Pulmonary artery endothelial cell (primary cell): ENCODE results near the gene PTPRQ. TPM values are rescaled to one million over a fixed set of nuclear protein-coding genes. Genes with fewer than 3 reads are reported as not detected.
"Not testable (repeated sequence)": the region's sequence is repeated elsewhere in the genome, so short reads cannot be mapped to it uniquely, and the experiment has no call there.

Experiments used
- DNase-seq: peaks from one replicate; pipeline ENCODE4 v3.0.0-alpha.2; 2011; ENCODE audit warnings: low read depth, low spot score
- total RNA-seq: library from RNA; depleted of rRNA; stranded (reverse); fragments of >200 nt; gene quantifications from 2 replicates; pipeline ENCODE4 v1.2.3, GENCODE V29; 2014

Gene PTPRQ
- total RNA-seq, 1 donor from 2014 or later = not detected

DNA sequence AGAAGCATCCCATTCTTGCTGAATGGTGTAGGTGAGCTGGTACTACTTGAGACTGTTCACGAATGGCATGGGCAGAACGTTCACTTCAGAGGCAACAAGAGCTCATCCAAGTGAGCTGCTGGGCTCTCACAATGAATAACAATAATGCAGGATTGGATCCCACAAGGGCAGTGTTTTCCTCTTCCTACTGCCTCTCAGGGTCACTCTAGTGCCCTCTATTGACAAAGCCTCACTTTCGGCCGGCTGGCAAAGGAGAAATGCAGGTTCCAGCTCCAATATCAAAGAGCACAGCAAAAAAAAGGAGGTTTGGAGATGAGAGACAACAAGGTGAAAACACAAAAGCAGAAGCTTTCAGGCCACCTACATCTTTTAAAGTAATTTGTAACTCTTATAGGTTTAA, 188.8 kb downstream of the PTPRQ start:
- no peak for DNase-seq

DNA sequence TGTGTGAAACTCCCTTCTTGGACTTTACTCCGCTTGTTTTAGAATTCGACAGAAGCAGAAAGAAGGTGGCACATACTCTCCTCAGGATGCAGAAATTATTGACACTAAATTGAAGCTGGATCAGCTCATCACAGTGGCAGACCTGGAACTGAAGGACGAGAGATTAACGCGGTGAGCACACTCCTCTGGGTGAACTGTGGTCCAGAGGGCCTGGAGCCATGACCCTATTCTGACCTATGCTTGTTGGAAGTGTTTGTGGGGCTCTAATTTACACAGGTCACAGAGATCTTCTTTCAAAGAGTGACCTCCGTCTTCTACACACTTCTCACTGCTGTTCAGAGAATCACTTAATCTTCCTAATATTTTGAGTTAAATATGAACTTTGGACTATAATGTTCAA, 190.9 kb downstream of the PTPRQ start:
- DNase-seq = no peak

DNA sequence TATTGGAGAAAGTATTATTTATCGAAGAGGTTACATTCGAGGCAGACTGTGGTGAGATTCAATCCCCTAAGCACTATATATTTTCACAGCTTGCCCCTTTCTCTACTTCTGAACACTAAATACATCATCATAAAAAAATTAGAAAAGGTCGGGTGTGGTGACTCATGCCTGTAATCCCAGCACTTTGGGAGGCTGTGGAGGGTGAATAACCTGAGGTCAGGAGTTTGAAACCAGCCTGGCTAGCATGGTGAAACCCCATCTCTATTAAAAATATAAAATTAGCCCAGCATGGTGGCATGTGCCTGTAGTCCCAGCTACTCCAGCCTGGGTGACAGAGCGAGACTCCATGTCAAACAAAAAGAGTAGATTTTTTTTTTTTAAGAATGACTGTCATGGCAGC, 192.8 kb downstream of the PTPRQ start:
- no peak for DNase-seq

DNA sequence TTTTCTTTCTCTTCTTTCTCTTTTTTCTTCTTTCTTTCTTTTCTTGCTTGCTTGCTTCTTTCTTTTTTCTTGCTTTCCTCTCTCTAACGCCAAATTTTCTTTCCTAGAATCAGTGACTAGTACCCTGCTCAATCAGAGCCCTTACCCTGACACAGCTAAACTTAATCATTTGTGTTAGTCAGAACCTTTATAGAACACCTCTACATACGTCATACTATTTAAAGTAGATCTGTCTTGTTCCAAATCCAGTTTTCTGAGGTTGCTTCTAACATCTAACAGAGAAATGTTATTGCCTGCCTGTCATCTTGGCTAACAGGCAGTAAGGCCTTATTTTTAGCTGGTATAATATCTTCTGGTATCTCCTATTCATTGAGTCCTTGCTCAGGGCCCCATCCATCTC, 197.9 kb downstream of the PTPRQ start:
- DNase-seq = no peak

DNA sequence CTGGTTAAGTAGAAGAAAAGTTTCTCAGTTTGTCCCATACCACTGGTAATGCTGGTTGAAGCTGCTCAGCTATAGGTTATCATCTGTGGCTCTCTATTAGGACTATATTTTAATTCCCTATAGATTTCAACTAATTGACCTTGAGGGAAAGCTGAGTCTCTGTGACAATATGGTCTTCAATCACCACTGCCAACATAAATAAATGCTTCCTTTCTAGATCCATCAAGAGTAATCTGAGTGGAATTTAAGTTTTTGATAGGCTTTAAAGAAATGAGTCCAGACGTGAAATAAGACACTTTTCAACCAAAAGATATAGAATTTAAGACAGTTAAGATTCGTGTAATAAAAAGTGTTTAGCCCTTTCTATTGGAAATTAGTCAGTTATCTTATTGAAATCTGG, 199.9 kb downstream of the PTPRQ start:
- no peak for DNase-seq

DNA sequence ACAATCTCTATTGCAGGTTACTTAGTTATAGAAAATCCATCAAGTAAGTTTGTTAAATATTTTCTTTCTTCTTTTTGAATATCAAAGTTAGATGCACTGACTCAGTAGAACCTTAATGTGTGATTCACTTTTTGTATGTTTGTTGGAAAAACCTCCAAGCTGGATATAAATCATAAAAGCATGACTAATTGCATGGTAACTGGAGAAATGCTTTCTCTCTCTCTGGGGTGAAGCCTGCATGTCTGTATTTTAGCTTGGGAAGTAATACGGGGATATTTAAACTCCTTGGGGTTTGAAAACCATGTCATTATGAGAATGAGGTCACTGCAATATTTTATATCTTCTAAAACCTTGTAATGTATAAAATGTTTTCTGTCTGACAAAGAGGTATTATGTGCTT, 204.8 kb downstream of the PTPRQ start:
- DNase-seq = no peak

DNA sequence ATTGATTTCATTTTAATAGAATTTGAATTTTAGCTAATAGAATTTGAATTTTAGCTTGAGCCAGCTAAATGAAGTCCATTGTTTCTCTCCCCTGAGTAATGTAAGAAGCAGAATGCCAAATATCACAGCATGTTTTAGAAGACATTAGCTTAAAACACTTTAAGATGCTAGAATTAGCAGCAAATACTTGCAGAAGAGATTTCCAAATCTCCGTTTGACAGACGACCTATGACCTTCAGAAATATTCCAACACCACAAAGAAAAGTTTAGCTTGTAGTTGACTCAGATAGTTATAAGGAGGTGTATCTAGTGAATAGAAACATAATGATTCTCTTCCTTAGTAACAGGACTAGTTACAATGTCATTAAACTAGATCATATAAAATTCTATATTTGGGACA, 211.7 kb downstream of the PTPRQ start:
- DNase-seq = no peak

DNA sequence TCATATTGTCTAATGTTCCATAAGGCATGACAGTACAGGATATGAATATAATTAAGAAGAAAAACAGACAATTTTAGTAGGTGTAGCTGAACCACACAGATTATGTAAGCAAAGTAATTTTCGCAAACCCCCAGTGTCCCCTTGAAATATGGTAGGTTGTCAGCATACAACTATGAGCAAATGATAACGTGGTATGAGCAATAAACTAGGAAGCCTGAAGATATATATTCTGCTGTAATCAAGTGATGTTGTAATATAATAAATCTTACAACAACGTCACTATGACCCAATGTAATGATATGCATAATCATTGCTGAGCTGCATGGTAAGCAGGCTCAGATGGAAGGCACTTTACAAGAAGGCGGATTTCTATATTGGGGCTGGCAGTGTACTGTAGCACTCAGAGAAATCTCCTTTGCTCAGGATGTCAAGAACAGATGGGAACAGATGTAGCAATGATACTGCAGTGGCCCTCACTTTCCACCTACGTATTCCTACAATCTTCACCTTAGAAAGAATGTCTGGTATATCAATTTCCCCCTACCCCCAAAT, 215.6 kb downstream of the PTPRQ start:
- DNase-seq = no peak

DNA sequence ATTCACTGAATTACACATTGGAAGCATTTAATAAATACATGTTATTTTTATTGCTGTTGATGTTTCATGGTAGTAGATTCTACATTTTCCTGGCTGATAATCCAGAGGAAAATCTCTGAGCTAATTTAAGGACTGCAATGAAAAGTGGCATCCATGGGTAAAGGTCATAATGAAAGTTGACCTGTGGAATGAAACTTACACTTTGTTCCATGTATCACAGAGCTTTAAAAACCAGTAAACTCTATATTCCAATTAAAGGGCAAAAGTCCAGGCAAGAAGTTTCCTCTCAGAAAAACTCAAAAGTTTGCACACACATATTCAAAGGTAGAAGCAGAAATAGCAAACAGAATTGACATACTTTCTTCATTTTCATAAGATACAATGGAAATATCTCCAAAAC, 218.6 kb downstream of the PTPRQ start:
- no peak for DNase-seq

DNA sequence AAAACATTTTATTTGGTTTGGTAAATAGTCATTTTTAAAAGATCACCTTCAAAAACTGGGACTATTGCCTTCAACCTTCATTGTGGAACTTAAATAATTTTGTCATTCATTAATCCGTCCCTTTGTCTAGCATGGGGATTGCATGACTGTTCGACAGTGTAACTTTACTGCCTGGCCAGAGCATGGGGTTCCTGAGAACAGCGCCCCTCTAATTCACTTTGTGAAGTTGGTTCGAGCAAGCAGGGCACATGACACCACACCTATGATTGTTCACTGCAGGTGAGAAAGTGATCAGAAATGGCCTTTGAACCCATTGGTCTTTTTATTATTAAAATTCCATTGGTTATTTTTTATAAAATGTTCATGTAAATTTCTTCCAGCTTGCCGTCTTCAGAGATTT, 226.2 kb downstream of the PTPRQ start:
- no peak for DNase-seq

DNA sequence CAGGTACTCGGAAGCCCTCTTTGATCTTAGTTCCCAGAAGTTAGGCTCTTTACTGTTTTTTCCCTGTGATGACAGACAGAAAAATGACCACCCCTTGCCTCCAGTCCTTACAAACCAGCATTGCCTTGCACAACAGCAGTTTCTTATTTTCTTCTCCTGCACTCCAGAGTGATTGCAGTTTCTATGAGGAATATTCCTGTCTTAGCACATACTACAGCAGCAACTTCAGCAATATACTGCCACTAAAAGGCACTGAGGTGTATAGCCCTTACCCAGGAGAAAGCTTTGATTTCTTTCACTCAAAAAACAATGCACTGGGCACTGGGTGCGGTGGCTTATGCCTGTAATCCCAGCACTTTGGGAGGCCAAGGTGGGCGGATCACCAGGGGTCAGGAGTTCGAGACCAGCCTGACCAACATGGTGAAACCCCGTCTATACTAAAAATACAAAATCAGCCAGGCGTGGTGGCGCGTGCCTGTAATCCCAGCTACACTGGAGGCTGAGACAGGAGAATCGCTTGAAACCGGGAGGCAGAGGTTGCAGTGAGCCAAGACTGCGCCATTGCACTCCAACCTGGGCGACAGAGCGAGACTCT, 232.1 kb downstream of the PTPRQ start:
- DNase-seq = not testable (repeated sequence)

DNA sequence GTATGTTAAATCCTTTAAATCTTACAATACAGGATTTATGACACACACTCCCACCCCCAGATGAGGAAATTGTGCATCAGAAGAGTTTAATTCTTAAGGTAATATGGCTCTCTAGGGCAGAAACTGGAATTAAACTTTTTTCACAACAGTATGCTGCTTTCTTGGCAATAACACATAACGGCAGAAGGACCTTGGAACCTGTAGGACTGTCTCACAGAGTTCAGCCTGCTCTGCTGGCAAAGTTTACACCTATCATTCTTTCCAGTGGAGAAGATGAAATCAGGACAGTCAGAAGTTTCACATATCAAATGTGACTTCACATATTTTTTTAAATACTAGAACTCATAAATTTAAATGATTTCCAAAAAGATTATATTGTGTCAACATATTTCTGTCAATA, 232.8 kb downstream of the PTPRQ start:
- DNase-seq = no peak

DNA sequence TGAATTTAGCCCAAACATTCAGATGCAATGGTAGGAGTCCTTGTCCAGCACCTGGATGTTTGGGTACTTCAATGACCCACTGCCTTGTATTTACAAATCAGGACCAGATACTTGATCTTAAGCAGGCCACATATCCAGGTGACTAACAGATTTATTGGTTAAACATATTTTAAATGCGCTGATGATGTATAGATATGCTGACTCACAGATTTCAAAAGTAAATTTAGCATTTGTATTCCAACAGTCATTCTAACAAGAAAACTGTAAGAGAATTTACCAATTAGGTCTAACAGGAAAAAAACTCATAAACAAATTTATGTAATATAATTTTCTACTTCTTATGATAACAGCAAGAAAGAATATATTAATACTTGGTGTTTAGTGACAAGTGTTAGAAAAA, 234.0 kb downstream of the PTPRQ start:
- no peak for DNase-seq

DNA sequence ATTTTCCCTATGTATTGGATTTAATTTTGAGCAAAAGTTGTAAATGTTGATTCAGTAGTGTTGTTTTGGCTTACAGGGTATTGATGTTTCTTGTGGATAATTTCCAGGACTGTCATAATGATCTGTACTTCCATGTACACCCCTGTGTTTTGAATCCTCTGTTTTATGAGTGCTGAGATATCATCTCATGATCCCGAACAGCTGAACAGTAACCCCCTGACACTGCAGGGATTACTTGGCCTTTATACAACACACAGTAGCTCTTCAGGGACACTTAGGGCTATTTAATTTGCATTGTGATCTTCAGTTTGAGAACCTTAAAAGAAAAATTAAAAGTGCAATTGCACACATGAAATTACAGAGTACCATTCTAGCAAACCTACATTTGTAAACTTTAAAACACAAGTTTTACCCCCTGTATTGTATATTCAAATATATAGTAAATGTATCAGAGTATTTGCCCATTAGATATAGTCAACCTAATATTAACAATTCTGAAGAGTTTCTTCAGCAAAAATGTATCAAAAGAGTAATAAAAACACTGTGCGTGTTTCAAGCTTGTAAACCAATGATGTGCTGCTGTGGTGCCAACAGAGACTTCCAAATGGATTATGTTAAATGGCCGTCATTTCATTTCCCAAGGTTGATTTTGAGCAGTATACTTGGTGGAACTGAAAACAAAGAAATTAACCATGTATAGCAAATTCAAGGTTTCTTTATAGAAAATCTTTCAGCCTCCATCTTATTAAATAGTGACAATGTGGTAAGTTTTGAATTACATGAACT, 235.5 kb downstream of the PTPRQ start:
- DNase-seq = no peak

DNA sequence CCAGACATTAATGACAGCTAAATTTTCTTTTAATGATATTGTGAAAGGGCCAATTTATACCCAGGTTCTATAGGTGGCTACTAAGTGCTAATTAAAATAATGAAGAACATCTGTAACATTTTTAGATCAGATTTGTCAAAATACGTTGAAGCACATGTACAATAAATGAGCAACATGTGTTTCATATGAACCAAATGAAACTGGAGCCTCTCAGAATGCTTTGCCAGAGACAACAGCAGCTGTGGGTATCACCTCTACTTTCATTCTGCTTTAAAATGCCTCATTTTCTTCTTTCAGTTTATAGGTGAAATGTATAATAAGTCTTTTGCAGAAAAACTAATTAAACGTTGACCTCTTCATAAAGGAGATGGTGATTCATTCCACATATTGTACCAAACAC, 237.3 kb downstream of the PTPRQ start:
- no peak for DNase-seq

DNA sequence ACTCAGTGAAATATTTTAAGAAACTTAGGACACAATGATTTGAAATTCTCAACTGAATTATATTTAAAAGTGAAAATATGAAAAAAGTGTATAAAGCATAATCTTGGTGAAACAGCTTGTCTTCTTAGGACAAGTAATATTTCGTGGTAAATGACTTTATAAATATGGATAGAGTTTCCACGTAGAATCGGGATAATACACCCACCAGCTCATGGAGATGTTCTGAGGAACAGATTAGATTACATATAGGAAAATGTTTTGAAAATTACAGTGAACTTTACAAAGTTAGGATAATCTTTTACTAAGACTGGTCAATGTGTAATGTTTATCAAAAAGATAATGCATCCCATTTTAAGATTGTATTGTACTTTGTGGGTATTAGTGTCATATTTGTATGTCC, 237.8 kb downstream of the PTPRQ start:
- DNase-seq = no peak

DNA sequence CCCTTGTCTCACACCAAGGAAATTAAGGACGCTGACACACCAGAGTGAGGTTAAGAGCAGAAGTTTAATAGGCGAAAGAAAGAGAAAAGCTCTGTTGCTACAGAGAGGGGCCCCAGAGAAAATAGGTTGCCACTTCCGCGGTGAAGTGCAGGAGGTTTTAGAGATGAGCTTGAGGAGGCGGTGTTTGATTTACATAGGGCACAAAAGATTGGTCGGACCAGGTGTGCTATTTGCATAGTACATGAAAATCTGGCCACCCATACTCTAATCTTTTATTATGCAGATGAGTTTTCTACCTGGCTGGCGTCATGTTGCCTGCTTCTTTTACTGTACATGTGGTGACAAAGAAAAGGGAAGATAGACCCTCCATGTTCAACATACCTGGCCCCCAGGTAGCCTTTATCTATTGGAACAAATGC, 240.1 kb downstream of the PTPRQ start:
- DNase-seq = no peak

DNA sequence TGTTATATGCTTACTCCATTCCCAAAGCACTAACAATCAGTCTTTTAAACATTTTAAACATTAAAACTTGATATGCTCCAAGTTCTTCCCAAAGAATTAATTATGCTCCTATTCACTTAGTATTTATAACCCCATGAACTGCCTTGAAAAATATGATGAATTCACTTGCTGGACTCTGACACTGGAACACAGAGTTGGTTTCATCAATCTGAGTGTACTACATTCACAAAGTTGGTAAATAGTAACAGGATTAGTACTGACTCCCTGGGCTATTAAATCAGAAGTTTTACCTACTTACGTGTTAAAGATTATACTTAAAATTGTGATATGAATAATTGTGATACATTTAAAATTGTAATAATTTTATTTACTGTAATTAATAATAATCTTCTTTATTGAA, 246.1 kb downstream of the PTPRQ start:
- no peak for DNase-seq

DNA sequence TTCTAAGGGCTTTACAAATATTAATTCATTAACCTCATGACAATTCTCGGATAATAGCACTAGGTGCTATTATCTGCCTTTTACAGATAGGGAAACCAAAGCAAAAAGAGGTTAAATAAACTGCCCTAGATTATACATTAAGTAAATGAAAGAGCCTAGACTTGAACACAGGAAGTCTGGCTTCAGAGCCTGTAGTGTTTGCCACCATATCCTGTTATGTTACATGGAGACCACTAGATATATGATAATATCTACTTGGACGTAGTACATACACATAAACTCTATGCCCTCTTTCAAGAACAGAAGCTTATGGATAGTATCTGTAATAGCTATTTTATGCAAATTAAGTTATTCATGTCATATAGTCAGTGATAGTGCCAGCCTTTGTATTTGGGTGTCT, 246.5 kb downstream of the PTPRQ start:
- no peak for DNase-seq

DNA sequence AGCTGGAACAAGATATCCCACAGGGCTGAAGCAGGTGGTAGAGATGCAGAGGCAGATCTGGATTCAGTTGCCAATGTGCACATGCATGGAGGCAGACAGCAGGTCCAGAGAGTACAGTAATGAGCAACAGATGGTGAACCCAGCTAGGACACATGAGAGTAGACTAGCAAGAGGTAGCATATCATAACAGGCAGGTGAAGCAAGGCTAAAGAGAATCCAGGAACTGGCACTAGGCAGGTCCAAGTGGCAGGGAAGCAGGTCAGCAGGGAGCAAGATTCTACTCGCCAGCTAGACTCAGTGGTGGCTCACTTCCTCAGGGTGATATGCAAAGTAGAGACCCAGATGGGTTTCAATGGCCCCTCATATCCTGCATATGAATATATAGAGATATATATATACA, 248.1 kb downstream of the PTPRQ start:
- DNase-seq = no peak

DNA sequence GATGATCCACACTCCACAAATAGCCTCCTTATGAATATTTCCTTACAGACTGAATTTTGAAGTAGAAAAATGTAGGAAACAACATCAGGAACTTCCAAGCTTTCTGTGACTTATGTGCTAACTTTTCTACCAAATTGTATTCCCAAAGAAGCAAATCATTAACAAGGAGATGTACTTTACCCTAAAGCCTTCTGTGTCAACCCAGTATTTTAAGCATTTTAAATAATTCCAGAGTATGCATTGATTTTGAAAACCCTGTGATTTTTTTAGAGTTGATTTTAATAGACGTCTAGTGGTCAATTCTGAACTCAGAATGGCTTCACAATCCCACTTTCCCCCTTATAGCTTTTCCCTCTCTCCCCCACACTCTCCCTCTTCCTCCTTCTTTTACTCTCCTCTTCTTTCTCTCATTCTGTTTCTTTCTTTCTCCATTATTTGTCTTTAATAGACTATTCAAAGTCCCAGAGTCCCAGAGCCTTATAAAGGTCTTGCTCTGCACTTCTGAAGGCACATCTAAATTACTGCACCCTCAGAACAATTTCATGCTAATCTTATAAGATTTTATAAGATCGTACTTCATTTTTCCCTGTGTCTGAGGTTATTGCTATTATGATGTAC, 253.3 kb downstream of the PTPRQ start:
- DNase-seq = no peak

DNA sequence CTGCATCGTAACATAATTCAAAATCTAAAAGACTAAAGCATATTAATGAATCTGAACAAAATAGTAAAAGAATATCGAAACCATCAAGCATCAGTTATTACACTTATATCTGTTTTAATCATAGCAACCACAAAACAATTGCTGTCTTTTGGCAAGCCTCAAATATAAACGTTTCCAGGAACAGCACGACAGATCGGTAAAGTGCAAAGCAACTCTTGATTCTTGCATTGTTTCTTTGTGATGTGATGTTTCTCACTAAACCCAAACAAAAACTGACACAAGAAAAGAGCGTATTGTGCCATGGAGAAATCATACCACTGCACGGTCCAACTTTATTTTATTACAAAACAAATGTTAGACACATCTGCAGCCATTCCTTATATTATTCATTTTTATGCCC, 254.2 kb downstream of the PTPRQ start:
- no peak for DNase-seq
